Smooth muscle cell (in vitro differentiated cells): Measurements from ENCODE around the gene PMPCB. TPM values are rescaled to one million over a fixed set of nuclear protein-coding genes. Genes with fewer than 3 reads are reported as not detected.

ENCODE experiments used
- DNase-seq: peaks from one replicate; lab custom pipeline; 2025; ENCODE audit not compliant: unreplicated experiment; lab: John Stamatoyannopoulos, UW
- H2AFZ ChIP-seq: fragments of 200-600 bp; sonication (generic); 2 replicates; pipeline ENCODE4 v1.6.0; 2016; ENCODE audit warnings: antibody characterized with exemption, low read depth, mild to moderate bottlenecking
- H3F3A ChIP-seq: fragments of 200-600 bp; sonication (generic); 2 replicates; pipeline ENCODE4 v1.6.0; 2017; ENCODE audit warnings: antibody characterized with exemption, low read depth
- H3K27ac ChIP-seq: fragments of 200-600 bp; sonication (generic); 2 replicates; pipeline ENCODE4 v1.5.1; 2016; ENCODE audit warnings: low read depth, mild to moderate bottlenecking
- H3K27me3 ChIP-seq: fragments of 200-600 bp; sonication (generic); 2 replicates; pipeline ENCODE4 v1.6.1; 2016; ENCODE audit warnings: low read depth, mild to moderate bottlenecking
- H3K36me3 ChIP-seq: fragments of 200-600 bp; sonication (generic); 2 replicates; pipeline ENCODE4 v1.5.1; 2016; ENCODE audit warnings: low read depth
- H3K4me1 ChIP-seq: fragments of 200-600 bp; sonication (generic); 2 replicates; pipeline ENCODE4 v1.5.1; 2016; ENCODE audit warnings: low read depth
- H3K4me2 ChIP-seq: fragments of 200-600 bp; sonication (generic); 2 replicates; pipeline ENCODE4 v1.6.0; 2016; ENCODE audit warnings: mild to moderate bottlenecking
- H3K4me3 ChIP-seq: fragments of 200-600 bp; sonication (generic); 2 replicates; pipeline ENCODE4 v1.5.1; 2016; ENCODE audit warnings: mild to moderate bottlenecking
- H3K79me2 ChIP-seq: fragments of 200-600 bp; sonication (generic); 2 replicates; pipeline ENCODE4 v1.6.0; 2016; ENCODE audit warnings: low read depth, mild to moderate bottlenecking
- H3K9ac ChIP-seq: fragments of 200-600 bp; sonication (generic); 2 replicates; pipeline ENCODE4 v1.6.0; 2016; ENCODE audit warnings: low read depth
- H3K9me3 ChIP-seq: fragments of 200-600 bp; sonication (generic); replicated peaks from 2 replicates; pipeline ENCODE4 v1.5.1; 2016; ENCODE audit warnings: low read depth
- H4K20me1 ChIP-seq: fragments of 200-600 bp; sonication (generic); 2 replicates; pipeline ENCODE4 v1.6.0; 2016; ENCODE audit warnings: low read depth
- WGBS: methylation state at CpG from one replicate; pipeline ENCODE4 v1.1.7; 2016; ENCODE audit warnings: low lambda C conversion rate; 5-methylcytosine and 5-hydroxymethylcytosine counted together
- polyA plus RNA-seq: library from polyadenylated mRNA; unstranded; fragments of >200 nt; fragmentation: Nextera tagmentation; extraction: Ambion mirVana; gene quantifications from 2 replicates; pipeline ENCODE4 v1.2.1, GENCODE V29; 2016
- small RNA-seq: library from RNA; depleted of rRNA; stranded (forward); fragments of <200 nt; gene quantifications from one replicate; pipeline ENCODE3, GENCODE V24; 2014
- total RNA-seq: library from RNA; depleted of rRNA; stranded (reverse); fragments of >200 nt; gene quantifications from 2 replicates; pipeline ENCODE4 v1.2.3, GENCODE V29; 2014
- TF ChIP-seq, protein P1 (sequence below): fragments of 200-600 bp; sonication (generic); IDR thresholded peaks from 2 replicates; pipeline ENCODE4 v1.5.1; 2017; ENCODE audit warnings: borderline replicate concordance, mild to moderate bottlenecking, antibody characterized with exemption; ENCODE audit not compliant: insufficient read depth, poor library complexity, severe bottlenecking

Gene PMPCB
- total and polyA plus RNA-seq, 2 experiments from 2014 or later = 42.9 to 53.2 TPM

GRCh38 chr7:103348959-103349358 is 51.7 kb downstream of the PMPCB start:
- TF ChIP-seq, protein P1, sequence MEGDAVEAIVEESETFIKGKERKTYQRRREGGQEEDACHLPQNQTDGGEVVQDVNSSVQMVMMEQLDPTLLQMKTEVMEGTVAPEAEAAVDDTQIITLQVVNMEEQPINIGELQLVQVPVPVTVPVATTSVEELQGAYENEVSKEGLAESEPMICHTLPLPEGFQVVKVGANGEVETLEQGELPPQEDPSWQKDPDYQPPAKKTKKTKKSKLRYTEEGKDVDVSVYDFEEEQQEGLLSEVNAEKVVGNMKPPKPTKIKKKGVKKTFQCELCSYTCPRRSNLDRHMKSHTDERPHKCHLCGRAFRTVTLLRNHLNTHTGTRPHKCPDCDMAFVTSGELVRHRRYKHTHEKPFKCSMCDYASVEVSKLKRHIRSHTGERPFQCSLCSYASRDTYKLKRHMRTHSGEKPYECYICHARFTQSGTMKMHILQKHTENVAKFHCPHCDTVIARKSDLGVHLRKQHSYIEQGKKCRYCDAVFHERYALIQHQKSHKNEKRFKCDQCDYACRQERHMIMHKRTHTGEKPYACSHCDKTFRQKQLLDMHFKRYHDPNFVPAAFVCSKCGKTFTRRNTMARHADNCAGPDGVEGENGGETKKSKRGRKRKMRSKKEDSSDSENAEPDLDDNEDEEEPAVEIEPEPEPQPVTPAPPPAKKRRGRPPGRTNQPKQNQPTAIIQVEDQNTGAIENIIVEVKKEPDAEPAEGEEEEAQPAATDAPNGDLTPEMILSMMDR = no peak
- Histone ChIP-seq H3F3A (no peaks in the 10 kb centered on the region), H3K27ac (no peak overlapping the region), H3K4me1 (peaks cover 20% of the 10 kb centered on the region), H3K27me3 (no peaks in the 10 kb centered on the region), H3K9ac (peak overlapping the region; percentile 94), H3K4me3 (peak overlapping the region; percentile 74), H3K9me3 (no peaks in the 10 kb centered on the region), H3K36me3 (peaks cover 6% of the 10 kb centered on the region), H4K20me1 (peaks cover 59% of the 10 kb centered on the region), H2AFZ (no peak overlapping the region), H3K79me2 (peaks cover 79% of the 10 kb centered on the region), H3K4me2 (peak overlapping the region; percentile 93)
- 81% methylated on average over 2 of the region's 2 CpGs for WGBS
- DNase-seq = no peak

DNA sequence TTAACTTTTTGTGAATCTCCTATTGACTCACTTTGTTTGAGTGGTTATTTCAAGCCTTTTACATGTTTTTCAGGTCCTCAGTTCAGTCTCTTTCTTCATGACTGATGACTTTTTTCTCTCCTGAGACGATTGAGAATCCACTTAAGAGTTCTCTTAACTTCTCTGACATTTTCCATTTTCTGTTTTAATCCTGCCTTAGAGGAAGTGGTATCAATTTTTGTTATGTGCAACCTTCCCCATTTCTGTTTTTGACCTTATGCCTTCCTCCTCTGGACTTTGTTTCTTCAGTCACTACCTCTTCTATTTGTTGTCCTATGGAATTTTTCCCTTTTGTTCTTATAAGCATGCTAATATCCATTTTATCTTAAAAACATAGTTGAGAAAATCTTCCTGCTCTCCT is 52.6 kb downstream of the PMPCB start:
- Histone ChIP-seq H3F3A (no peaks in the 10 kb centered on the region), H3K27ac (no peak overlapping the region), H3K4me1 (peaks cover 19% of the 10 kb centered on the region), H3K9me3 (no peaks in the 10 kb centered on the region), H3K27me3 (no peaks in the 10 kb centered on the region), H3K79me2 (peaks cover 79% of the 10 kb centered on the region), H3K9ac (no peak overlapping the region), H3K4me2 (peak overlapping the region; percentile 37), H3K4me3 (no peak overlapping the region), H4K20me1 (peaks cover 67% of the 10 kb centered on the region), H2AFZ (no peak overlapping the region), H3K36me3 (peaks cover 11% of the 10 kb centered on the region)
- no peak for DNase-seq
- 100% methylated on average over 1 of the region's 1 CpG for WGBS
- TF ChIP-seq, protein P1 = no peak

Small RNA genes lying within 50 kb of the gene (small RNA-seq; reads per million reads assigned to genes)
- gene RPS29P16 = 2.6 reads per million, percentile 49 among the genes with 10 or more reads in this experiment

Other genes starting within 250 kb of the PMPCB start
- gene FBXL13, start 222.6 kb upstream of the PMPCB start, total RNA-seq = 7.0 and 12.1 TPM in 2 replicates
- 1.6 and 2.6 TPM in 2 replicates for gene FBXL13, start 222.6 kb upstream of the PMPCB start, polyA plus RNA-seq
- 28.9 and 31.5 TPM in 2 replicates for gene ARMC10, start 222.3 kb upstream of the PMPCB start, total RNA-seq
- gene ARMC10, start 222.3 kb upstream of the PMPCB start, polyA plus RNA-seq = 25.6 and 27.0 TPM in 2 replicates
- gene NAPEPLD, start 148.3 kb upstream of the PMPCB start, total RNA-seq = 5.6 and 6.2 TPM in 2 replicates
- gene NAPEPLD, start 148.3 kb upstream of the PMPCB start, polyA plus RNA-seq = 4.1 and 5.2 TPM in 2 replicates
- 21.2 and 34.0 TPM in 2 replicates for gene DNAJC2, start 47.3 kb downstream of the PMPCB start, total RNA-seq
- gene DNAJC2, start 47.3 kb downstream of the PMPCB start, polyA plus RNA-seq = 31.1 and 33.6 TPM in 2 replicates
- 129 and 155 TPM in 2 replicates for gene PSMC2, start 50.2 kb downstream of the PMPCB start, total RNA-seq
- gene PSMC2, start 50.2 kb downstream of the PMPCB start, polyA plus RNA-seq = 139 and 150 TPM in 2 replicates
- gene SLC26A5, start 148.8 kb downstream of the PMPCB start, total RNA-seq = not detected in 2 replicates
- gene SLC26A5, start 148.8 kb downstream of the PMPCB start, polyA plus RNA-seq = 0.07 TPM in 1 of 2 replicates, not detected in the other